H9 (cell line): ENCODE data around the gene NIFK. TPM values are rescaled to one million over a fixed set of nuclear protein-coding genes. Genes with fewer than 3 reads are reported as not detected.

Source experiments
- DNase-seq: peaks from one replicate; pipeline ENCODE4 v3.0.0-alpha.2; 2017
- H2AFZ ChIP-seq: one replicate; pipeline ENCODE4 v1.6.1; 2013; ENCODE audit warnings: mild to moderate bottlenecking, low read length, control low read depth, moderate library complexity
- H2AK5ac ChIP-seq: 2 replicates; pipeline ENCODE4 v1.6.1; 2013; ENCODE audit warnings: low read length, control low read depth, mixed read lengths; ENCODE audit not compliant: insufficient read length
- H2BK120ac ChIP-seq: one replicate; pipeline ENCODE4 v1.6.1; 2013; ENCODE audit warnings: low read depth, mild to moderate bottlenecking, low read length, control low read depth, inconsistent platforms; ENCODE audit not compliant: poor library complexity, severe bottlenecking
- H2BK12ac ChIP-seq: 2 replicates; pipeline ENCODE4 v1.6.1; 2013; ENCODE audit warnings: low read length, control low read depth, mixed read lengths, low read depth; ENCODE audit not compliant: insufficient read length
- H2BK15ac ChIP-seq: 2 replicates; pipeline ENCODE4 v1.6.1; 2013; ENCODE audit warnings: low read depth, low read length, control low read depth
- H2BK20ac ChIP-seq: one replicate; pipeline ENCODE4 v1.6.1; 2013; ENCODE audit warnings: low read depth, mild to moderate bottlenecking, low read length, control low read depth, inconsistent platforms; ENCODE audit not compliant: poor library complexity, severe bottlenecking
- H2BK5ac ChIP-seq: 2 replicates; pipeline ENCODE4 v1.6.1; 2013; ENCODE audit warnings: low read length, control low read depth, mixed read lengths; ENCODE audit not compliant: insufficient read length
- H3K14ac ChIP-seq: 2 replicates; pipeline ENCODE4 v1.6.1; 2013; ENCODE audit warnings: low read length, control low read depth; ENCODE audit not compliant: insufficient read depth
- H3K18ac ChIP-seq: 2 replicates; pipeline ENCODE4 v1.6.1; 2013; ENCODE audit warnings: low read depth, mild to moderate bottlenecking, mixed read lengths, low read length, control low read depth; ENCODE audit not compliant: insufficient read length
- H3K23ac ChIP-seq: 2 replicates; pipeline ENCODE4 v1.6.1; 2013; ENCODE audit warnings: low read length, control low read depth, mixed read lengths, low read depth; ENCODE audit not compliant: insufficient read length
- H3K23me2 ChIP-seq: 2 replicates; pipeline ENCODE4 v1.6.1; 2013; ENCODE audit warnings: low read depth, mild to moderate bottlenecking, mixed read lengths, low read length, control low read depth; ENCODE audit not compliant: insufficient read length, poor library complexity, severe bottlenecking
- H3K27ac ChIP-seq: 2 replicates; pipeline ENCODE4 v1.5.1; 2013; ENCODE audit warnings: low read length, control low read depth, mixed read lengths, low read depth; ENCODE audit not compliant: insufficient read length
- H3K27me3 ChIP-seq: 2 replicates; pipeline ENCODE4 v1.6.1; 2013; ENCODE audit warnings: low read length, control low read depth, inconsistent platforms; ENCODE audit not compliant: insufficient read depth
- H3K4ac ChIP-seq: 2 replicates; pipeline ENCODE4 v1.6.1; 2013; ENCODE audit warnings: low read depth, mild to moderate bottlenecking, control low read depth, inconsistent platforms, low read length, moderate library complexity
- H3K4me1 ChIP-seq: 2 replicates; pipeline ENCODE4 v1.6.1; 2013; ENCODE audit warnings: low read length, control low read depth, inconsistent platforms; ENCODE audit not compliant: insufficient read depth
- H3K4me2 ChIP-seq: 2 replicates; pipeline ENCODE4 v1.6.1; 2013; ENCODE audit warnings: low read length, control low read depth, mixed read lengths; ENCODE audit not compliant: insufficient read length, insufficient read depth
- H3K56ac ChIP-seq: 2 replicates; pipeline ENCODE4 v1.6.1; 2013; ENCODE audit warnings: low read depth, mild to moderate bottlenecking, mixed read lengths, low read length, control low read depth; ENCODE audit not compliant: insufficient read length
- H3K79me1 ChIP-seq: 2 replicates; pipeline ENCODE4 v1.6.1; 2013; ENCODE audit warnings: low read depth, mild to moderate bottlenecking, moderate library complexity, low read length, control low read depth, inconsistent platforms; ENCODE audit not compliant: insufficient read depth, poor library complexity, severe bottlenecking
- H3K79me2 ChIP-seq: 2 replicates; pipeline ENCODE4 v1.6.1; 2013; ENCODE audit warnings: low read length, control low read depth, inconsistent platforms; ENCODE audit not compliant: insufficient read depth
- H3K9ac ChIP-seq: 2 replicates; pipeline ENCODE4 v1.6.1; 2013; ENCODE audit warnings: low read length, control low read depth, mixed read lengths; ENCODE audit not compliant: insufficient read length; ENCODE audit errors: extremely low read depth
- H3K9me3 ChIP-seq: one replicate; pipeline ENCODE4 v1.6.1; 2013; ENCODE audit warnings: low read depth, low read length, inconsistent platforms; ENCODE audit not compliant: control insufficient read depth
- H3T11ph ChIP-seq: one replicate; pipeline ENCODE4 v1.6.1; 2013; ENCODE audit warnings: mild to moderate bottlenecking, low read length, control low read depth, inconsistent platforms
- H4K20me1 ChIP-seq: one replicate; pipeline ENCODE4 v1.6.1; 2013; ENCODE audit not compliant: control insufficient read depth, insufficient read length, insufficient read depth
- H4K5ac ChIP-seq: 2 replicates; pipeline ENCODE4 v1.6.1; 2013; ENCODE audit warnings: low read depth, mild to moderate bottlenecking, mixed read lengths, low read length, control low read depth; ENCODE audit not compliant: insufficient read length
- H4K8ac ChIP-seq: replicated peaks from 2 replicates; pipeline ENCODE4 v1.6.1; 2013; ENCODE audit warnings: low read length, control low read depth, mixed read lengths, low read depth; ENCODE audit not compliant: insufficient read length
- H4K91ac ChIP-seq: 2 replicates; pipeline ENCODE4 v1.6.1; 2013; ENCODE audit warnings: low read depth, mild to moderate bottlenecking, moderate library complexity, mixed read lengths, low read length, control low read depth; ENCODE audit not compliant: insufficient read length
- H3K27ac Mint-ChIP-seq, 3 experiments: 2 replicates in 2 of 3; 3 replicates in 1 of 3; pipeline ENCODE4 v1.8.0; 2020 to 2021; ENCODE audit warnings: mixed read lengths in 3 of 3, mild to moderate bottlenecking in 1 of 3, moderate library complexity in 1 of 3
- H3K27me3 Mint-ChIP-seq: 2 replicates; pipeline ENCODE4 v1.8.0; 2021; ENCODE audit warnings: low read depth, mild to moderate bottlenecking, moderate library complexity, mixed read lengths
- H3K36me3 Mint-ChIP-seq, 3 experiments: 2 replicates in 2 of 3; 3 replicates in 1 of 3; pipeline ENCODE4 v1.8.0; 2020 to 2021; ENCODE audit warnings: low read depth in 3 of 3, mixed read lengths in 3 of 3; ENCODE audit not compliant: insufficient read depth in 1 of 3
- H3K4me1 Mint-ChIP-seq, 2 experiments: 2 replicates each; pipeline ENCODE4 v1.8.0; 2020; ENCODE audit warnings: mixed read lengths in 2 of 2
- H3K4me3 Mint-ChIP-seq, 2 experiments: 2 replicates in 1 of 2; 3 replicates in 1 of 2; pipeline ENCODE4 v1.8.0; 2020 to 2021; ENCODE audit warnings: mild to moderate bottlenecking in 2 of 2, mixed read lengths in 2 of 2, moderate library complexity in 1 of 2
- H3K9me3 Mint-ChIP-seq, 2 experiments: 2 replicates in 1 of 2; 3 replicates in 1 of 2; pipeline ENCODE4 v1.8.0; 2020; ENCODE audit warnings: mild to moderate bottlenecking in 2 of 2, mixed read lengths in 2 of 2, moderate library complexity in 1 of 2
- WGBS: extraction: QIAGEN DNeasy Blood & Tissue Kit; methylation state at CpG from one replicate; pipeline ENCODE4 v1.1.7; 2013; ENCODE audit warnings: missing lambda C conversion rate, low lambda C conversion rate, mixed read lengths; ENCODE audit not compliant: insufficient read length; ENCODE audit errors: extremely low coverage; 5-methylcytosine and 5-hydroxymethylcytosine counted together
- total RNA-seq: library from RNA; stranded (reverse); gene quantifications from 2 replicates; pipeline ENCODE4 v1.2.1, GENCODE V29; 2021
- TF ChIP-seq, protein P1 (sequence below): fragments of 200-600 bp; sonication (generic); conservative IDR thresholded peaks from 3 replicates; pipeline ENCODE4 v1.8.0; 2021; ENCODE audit warnings: antibody characterized with exemption, mild to moderate bottlenecking

Gene NIFK
- total RNA-seq, 1 experiment from 2014 or later, result 180 TPM

DNA sequence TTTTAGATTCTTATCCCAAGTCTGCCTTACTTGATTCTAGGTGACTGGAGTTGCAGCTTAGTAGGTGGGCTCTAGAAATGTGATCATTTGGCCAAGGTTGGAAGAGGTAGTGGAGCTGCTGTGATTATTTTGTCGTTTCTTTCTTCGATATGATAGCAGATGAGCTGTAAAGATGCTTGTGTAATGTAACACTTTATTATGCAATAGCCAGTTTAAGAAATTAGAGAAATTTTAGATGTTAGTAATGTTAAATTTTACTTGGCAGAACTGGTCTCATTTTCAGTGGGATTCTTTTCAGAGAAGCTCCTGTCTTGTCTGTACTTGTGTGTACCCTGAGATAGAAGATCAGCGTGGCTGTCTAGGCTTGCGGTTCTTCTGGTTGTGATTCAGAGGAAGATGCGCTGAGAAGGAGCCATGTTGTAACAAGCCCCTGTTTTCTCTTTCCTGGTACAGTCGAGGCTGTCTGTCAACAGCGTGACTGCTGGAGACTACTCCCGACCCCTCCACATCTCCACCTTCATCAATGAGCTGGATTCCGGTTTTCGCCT is 28.1 kb upstream of the NIFK start:
- no CpG with 5 or more reads among the region's 10 CpGs for WGBS
- H2AK5ac ChIP-seq, result no peak overlapping the region
- no peak overlapping the region for H2BK120ac ChIP-seq
- Mint-ChIP-seq H3K4me1 (no peaks in the 10 kb centered on the region), H3K27me3 (no peaks in the 10 kb centered on the region), H3K9me3 (no peaks in the 10 kb centered on the region), H3K27ac (no peak overlapping the region), H3K4me3 (no peak overlapping the region), H3K36me3 (peaks cover 39 to 88% (median 71%) of the 10 kb centered on the region in 3 experiments; a peak in 6 of 7 replicates)
- no peak overlapping the region for H3K23ac ChIP-seq
- no peak overlapping the region for H4K8ac ChIP-seq
- no peak overlapping the region for H2BK5ac ChIP-seq
- H4K91ac ChIP-seq, result no peak overlapping the region
- no peak for DNase-seq
- no peak overlapping the region for H3T11ph ChIP-seq
- H4K5ac ChIP-seq, result no peak overlapping the region
- H3K27me3 ChIP-seq, result no peaks in the 10 kb centered on the region
- H3K18ac ChIP-seq, result no peak overlapping the region
- H2BK12ac ChIP-seq, result no peak overlapping the region
- H3K56ac ChIP-seq, result no peak overlapping the region
- H3K27ac ChIP-seq, result no peak overlapping the region
- H3K14ac ChIP-seq, result no peak overlapping the region
- no peaks in the 10 kb centered on the region for H3K4me1 ChIP-seq
- no peak overlapping the region for H3K9ac ChIP-seq
- no peak overlapping the region for H2AFZ ChIP-seq
- no peaks in the 10 kb centered on the region for H3K9me3 ChIP-seq
- H3K79me2 ChIP-seq, result no peaks in the 10 kb centered on the region
- no peaks in the 10 kb centered on the region for H4K20me1 ChIP-seq
- no peak overlapping the region for H3K4me2 ChIP-seq
- no peak overlapping the region for H2BK20ac ChIP-seq
- TF ChIP-seq, protein P1, sequence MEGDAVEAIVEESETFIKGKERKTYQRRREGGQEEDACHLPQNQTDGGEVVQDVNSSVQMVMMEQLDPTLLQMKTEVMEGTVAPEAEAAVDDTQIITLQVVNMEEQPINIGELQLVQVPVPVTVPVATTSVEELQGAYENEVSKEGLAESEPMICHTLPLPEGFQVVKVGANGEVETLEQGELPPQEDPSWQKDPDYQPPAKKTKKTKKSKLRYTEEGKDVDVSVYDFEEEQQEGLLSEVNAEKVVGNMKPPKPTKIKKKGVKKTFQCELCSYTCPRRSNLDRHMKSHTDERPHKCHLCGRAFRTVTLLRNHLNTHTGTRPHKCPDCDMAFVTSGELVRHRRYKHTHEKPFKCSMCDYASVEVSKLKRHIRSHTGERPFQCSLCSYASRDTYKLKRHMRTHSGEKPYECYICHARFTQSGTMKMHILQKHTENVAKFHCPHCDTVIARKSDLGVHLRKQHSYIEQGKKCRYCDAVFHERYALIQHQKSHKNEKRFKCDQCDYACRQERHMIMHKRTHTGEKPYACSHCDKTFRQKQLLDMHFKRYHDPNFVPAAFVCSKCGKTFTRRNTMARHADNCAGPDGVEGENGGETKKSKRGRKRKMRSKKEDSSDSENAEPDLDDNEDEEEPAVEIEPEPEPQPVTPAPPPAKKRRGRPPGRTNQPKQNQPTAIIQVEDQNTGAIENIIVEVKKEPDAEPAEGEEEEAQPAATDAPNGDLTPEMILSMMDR, result no peak
- H3K4ac ChIP-seq, result no peak overlapping the region
- H3K79me1 ChIP-seq, result no peaks in the 10 kb centered on the region
- H2BK15ac ChIP-seq, result no peak overlapping the region
- no peaks in the 10 kb centered on the region for H3K23me2 ChIP-seq
